H7 (cell line): ENCODE data around the gene NHEJ1. TPM values are rescaled to one million over a fixed set of nuclear protein-coding genes. Genes with fewer than 3 reads are reported as not detected.

Source experiments
- DNase-seq: peaks from one replicate; pipeline ENCODE4 v3.0.0; 2012
- H3K27me3 ChIP-seq: 2 replicates; pipeline ENCODE4 v1.6.0; 2011; ENCODE audit warnings: mild to moderate bottlenecking, low read length; ENCODE audit not compliant: control insufficient read depth, insufficient read depth
- H3K36me3 ChIP-seq: replicated peaks from 2 replicates; pipeline ENCODE4 v1.5.1; 2011; ENCODE audit warnings: low read length; ENCODE audit not compliant: control insufficient read depth, insufficient read depth
- H3K4me3 ChIP-seq: 2 replicates; pipeline ENCODE4 v1.5.1; 2011; ENCODE audit warnings: low read depth, mild to moderate bottlenecking, control low read depth, low read length, moderate library complexity; ENCODE audit not compliant: insufficient read depth
- total RNA-seq: library from RNA; depleted of rRNA; stranded (reverse); fragments of >200 nt; shearing (Covaris generic); gene quantifications from 2 replicates; pipeline ENCODE4 v1.2.3, GENCODE V29; 2014; rRNA removed

Gene NHEJ1
- total RNA-seq, 1 experiment from 2014 or later: 22.0 TPM

- no peaks in the 10 kb centered on the region for H3K27me3 ChIP-seq
- no peak for DNase-seq
- no peak overlapping the region for H3K4me3 ChIP-seq
Measured at GRCh38 chr2:219025637-219026585, 134.7 kb downstream of the NHEJ1 start.

More at GRCh38 chr2:219025637-219026585, 134.7 kb downstream of the NHEJ1 start:
- H3K36me3 ChIP-seq: no peaks in the 10 kb centered on the region

Other genes starting within 250 kb of the NHEJ1 start
- 0.17 TPM in 1 of 2 replicates, not detected in the other for gene CDK5R2, start 201.1 kb downstream of the NHEJ1 start, total RNA-seq
- gene FEV, start 175.6 kb downstream of the NHEJ1 start, total RNA-seq: not detected in 2 replicates
- gene CRYBA2, start 167.4 kb downstream of the NHEJ1 start, total RNA-seq: not detected in 2 replicates
- gene CFAP65, start 119.3 kb downstream of the NHEJ1 start, total RNA-seq: 0.11 TPM in 1 of 2 replicates, not detected in the other
- 1.1 TPM in 2 replicates for gene IHH, start 99.9 kb downstream of the NHEJ1 start, total RNA-seq
- not detected in 2 replicates for gene SLC23A3, start 9.2 kb upstream of the NHEJ1 start, total RNA-seq
- 27.7 and 33.2 TPM in 2 replicates for gene CNPPD1, start 16.1 kb upstream of the NHEJ1 start, total RNA-seq
- 60.2 and 64.5 TPM in 2 replicates for gene RETREG2, start 17.5 kb upstream of the NHEJ1 start, total RNA-seq
- gene ZFAND2B, start 46.0 kb upstream of the NHEJ1 start, total RNA-seq: 25.3 and 29.9 TPM in 2 replicates
- gene ABCB6, start 58.1 kb upstream of the NHEJ1 start, total RNA-seq: 50.4 and 74.8 TPM in 2 replicates
- gene ATG9A, start 68.8 kb upstream of the NHEJ1 start, total RNA-seq: 32.5 and 38.6 TPM in 2 replicates
- 56.9 and 63.4 TPM in 2 replicates for gene ANKZF1, start 69.0 kb upstream of the NHEJ1 start, total RNA-seq
- gene GLB1L, start 84.6 kb upstream of the NHEJ1 start, total RNA-seq: 4.9 and 6.6 TPM in 2 replicates
- gene STK16, start 84.7 kb upstream of the NHEJ1 start, total RNA-seq: 26.2 and 38.6 TPM in 2 replicates
- 0.28 TPM in 1 of 2 replicates, not detected in the other for gene TUBA4B, start 92.4 kb upstream of the NHEJ1 start, total RNA-seq
- 20.3 and 43.9 TPM in 2 replicates for gene TUBA4A, start 93.1 kb upstream of the NHEJ1 start, total RNA-seq
- gene DNAJB2, start 118.6 kb upstream of the NHEJ1 start, total RNA-seq: 29.1 and 38.6 TPM in 2 replicates
- 0.73 and 2.0 TPM in 2 replicates for gene PTPRN, start 148.6 kb upstream of the NHEJ1 start, total RNA-seq
- gene RESP18, start 171.9 kb upstream of the NHEJ1 start, total RNA-seq: not detected in 2 replicates
- 44.8 and 55.5 TPM in 2 replicates for gene DNPEP, start 227.1 kb upstream of the NHEJ1 start, total RNA-seq